UCSD-AML1 (cell line): ENCODE measurements around the gene PPM1F.
"Not testable (repeated sequence)": the region's sequence is repeated elsewhere in the genome, so short reads cannot be mapped to it uniquely, and the experiment has no call there.

Source experiments
- DNase-seq: peaks from one replicate; lab custom pipeline; 2025; ENCODE audit not compliant: unreplicated experiment; lab: John Stamatoyannopoulos, UW

PPM1F gene

GRCh38 chr22:21921729-21922128, 30.9 kb downstream of the PPM1F start:
- DNase-seq, result no peak

- DNase-seq, result no peak
Measured at GRCh38 chr22:21921184-21921721, 31.4 kb downstream of the PPM1F start.

- no peak for DNase-seq
Measured at GRCh38 chr22:21920341-21921183, 32.1 kb downstream of the PPM1F start.

DNA sequence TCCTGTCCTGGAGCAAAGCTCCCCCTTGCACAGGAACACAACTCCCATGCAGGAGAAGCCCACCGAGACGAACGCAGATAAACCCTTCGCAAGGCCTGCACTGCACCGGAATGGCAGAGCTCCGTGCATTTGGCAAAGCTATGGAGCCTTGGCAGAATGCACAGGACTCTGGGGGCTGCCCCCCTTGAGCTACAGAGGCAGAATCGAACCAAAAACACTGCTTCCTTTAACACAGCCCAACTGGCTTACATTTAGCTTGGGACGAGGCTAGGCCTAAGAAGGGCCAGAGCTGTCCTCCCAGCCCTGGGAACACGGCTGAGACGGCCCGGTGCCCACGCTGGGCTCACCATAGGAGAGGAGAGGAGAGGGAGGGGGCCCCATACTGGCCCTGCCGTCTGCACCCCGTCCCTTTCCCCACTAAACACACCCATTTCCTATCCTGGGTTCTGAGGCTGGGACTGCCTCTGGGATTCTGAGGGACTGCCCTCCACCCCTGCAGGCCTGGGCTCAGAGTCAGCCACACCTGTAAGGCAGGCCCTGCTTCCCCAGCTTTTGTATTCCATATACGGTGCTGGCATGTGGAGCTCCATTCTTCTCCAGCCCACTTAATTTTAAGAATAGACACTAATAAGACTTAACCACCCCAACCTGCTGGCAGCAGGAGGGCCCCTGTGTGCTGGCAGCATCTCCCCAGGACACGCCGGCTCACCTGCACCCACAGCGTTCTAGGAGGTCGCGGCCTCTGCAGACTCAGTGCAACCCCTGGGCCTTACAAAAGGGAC, 32.9 kb downstream of the PPM1F start:
- no peak for DNase-seq

DNA sequence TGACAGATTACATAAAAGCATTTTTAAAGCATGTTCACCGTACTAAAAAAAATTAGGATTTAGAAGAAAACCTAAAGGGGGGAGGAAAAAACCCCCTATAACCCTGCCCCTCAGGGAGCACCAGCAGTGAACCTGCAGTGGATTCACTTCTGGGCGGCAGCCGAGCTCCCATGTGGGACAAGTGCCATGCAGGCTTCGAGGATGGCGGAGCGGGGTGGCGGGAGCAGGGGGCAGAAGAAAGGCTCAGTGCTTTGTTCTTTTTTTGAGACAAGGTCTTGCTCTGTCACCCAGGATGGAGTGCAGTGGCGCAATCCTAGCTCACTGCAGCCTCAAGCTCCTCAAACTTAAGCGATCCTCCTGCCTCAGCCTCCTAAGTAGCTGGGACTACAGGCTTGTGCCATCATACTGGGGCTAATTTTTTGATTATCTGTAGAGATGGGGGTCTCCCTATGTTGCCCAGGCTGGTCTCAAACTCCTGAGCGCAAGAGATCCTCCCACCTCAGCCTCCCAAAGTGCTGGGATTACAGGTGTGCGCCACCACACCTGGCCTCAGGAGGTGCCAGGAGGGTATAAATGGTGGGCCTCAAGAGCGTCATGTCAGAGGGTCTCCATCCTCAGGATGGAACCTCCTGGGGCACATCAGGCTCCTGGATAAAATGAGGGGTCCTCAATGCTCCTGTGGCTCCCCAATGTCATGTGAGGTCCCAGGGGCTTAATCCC, 34.0 kb downstream of the PPM1F start:
- DNase-seq, result no peak

- DNase-seq, result no peak
Measured at GRCh38 chr22:21917959-21918261, 34.7 kb downstream of the PPM1F start.

DNA sequence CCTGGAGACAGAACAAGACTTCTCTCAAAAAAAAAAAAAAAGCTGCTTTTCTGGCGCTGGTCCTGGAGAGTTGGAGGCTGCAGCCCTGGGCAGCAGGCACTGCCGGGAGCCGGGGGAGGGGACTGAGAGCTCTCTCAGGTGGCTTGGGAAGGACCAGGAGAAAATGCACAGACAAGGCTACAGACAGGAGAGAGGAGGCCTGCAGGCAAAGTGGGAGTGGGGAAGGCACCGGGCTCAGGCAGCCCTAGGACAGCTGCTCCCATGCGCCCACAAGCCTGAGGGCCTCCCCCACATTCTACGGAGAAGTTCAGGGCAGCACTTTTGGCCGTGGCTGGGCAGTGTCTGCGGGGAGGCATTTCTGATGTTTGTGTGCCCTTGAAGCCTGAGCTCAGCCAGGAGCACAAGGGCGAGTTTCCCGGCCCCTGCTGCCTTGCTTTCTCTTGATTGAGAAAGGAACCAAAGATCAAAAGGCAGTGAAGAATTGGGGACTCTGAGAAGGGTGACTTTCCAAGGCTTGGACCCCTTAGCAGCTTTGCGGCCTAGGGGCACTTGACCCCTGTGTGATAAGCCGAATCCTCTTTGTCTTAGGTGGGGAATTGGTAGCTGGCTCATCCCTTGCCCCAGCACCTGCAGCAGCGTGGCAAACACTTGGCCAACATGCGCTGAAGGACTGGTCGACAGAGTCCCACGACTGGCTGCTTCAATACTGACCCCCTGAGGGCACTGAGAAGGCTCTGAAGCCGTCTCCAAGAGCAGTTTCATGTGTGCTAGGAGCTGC, 35.3 kb downstream of the PPM1F start:
- DNase-seq, result no peak

DNA sequence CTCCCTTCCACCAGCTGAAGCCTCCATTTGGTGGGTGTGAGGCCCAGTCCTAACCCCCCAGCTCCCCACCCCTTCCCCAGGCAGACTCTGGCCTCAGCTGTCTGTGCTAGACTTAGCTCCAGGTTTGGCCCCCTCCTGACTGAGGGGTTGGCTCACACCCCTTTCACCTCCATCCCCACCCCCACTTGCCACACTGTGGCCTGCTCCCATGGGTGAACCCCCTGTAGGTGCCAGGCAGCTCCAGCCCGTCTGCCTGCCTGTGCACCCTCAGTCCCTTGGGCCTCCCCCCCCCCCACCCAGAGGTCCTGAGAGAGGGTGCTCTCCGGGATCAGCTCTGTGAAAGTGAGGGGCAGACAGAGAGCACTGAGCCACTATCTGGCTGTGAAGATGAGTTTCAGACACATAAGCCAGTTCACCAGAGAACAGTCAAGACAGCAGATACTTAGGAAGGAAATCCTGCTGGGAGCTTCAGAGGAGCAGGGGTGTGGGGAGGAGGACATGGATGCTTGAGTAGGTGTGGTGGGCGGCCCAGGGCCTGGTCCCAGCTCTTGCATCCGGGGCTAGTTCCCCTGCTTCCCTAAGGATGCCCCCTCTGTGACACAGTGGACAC, 36.2 kb downstream of the PPM1F start:
- DNase-seq, result no peak

DNA sequence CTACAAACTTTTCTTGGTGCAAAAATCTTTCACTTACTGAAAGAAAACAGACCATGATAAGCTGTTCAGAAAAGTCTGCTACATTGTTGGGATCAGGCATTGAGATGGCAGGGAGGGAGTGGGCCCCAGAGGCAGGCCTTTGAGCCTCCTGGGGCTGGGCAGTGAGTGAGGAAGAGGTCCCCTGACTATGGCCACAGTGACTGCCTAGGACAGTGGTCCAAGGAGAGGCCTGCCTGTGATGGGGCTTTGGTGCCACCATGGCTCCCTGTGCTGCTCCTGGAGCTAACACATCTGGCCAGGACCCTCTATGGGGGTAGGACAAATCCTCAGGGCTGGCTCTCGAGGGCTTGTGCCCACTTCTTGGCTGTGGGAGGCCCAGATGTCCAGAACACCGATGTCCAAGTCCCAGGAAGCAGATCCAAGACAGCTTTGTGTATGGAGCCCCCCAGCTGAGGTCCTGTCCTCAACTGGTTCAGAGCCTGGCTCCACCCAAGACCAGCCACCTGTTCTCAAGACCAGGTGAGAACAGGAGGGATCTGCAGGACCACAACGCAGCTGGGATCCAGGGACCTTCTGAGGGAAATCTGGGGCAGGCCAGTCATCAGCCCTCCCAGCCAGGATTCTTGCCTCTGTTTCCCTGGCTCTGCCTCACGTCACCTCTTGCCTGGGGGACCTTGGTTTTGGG, 36.9 kb downstream of the PPM1F start:
- no peak for DNase-seq

GRCh38 chr22:21914033-21914642, 38.5 kb downstream of the PPM1F start:
- DNase-seq, result not testable (repeated sequence)

GRCh38 chr22:21910367-21910766, 42.3 kb downstream of the PPM1F start:
- not testable (repeated sequence) for DNase-seq

GRCh38 chr22:21909871-21910270, 42.8 kb downstream of the PPM1F start:
- no peak for DNase-seq

DNA sequence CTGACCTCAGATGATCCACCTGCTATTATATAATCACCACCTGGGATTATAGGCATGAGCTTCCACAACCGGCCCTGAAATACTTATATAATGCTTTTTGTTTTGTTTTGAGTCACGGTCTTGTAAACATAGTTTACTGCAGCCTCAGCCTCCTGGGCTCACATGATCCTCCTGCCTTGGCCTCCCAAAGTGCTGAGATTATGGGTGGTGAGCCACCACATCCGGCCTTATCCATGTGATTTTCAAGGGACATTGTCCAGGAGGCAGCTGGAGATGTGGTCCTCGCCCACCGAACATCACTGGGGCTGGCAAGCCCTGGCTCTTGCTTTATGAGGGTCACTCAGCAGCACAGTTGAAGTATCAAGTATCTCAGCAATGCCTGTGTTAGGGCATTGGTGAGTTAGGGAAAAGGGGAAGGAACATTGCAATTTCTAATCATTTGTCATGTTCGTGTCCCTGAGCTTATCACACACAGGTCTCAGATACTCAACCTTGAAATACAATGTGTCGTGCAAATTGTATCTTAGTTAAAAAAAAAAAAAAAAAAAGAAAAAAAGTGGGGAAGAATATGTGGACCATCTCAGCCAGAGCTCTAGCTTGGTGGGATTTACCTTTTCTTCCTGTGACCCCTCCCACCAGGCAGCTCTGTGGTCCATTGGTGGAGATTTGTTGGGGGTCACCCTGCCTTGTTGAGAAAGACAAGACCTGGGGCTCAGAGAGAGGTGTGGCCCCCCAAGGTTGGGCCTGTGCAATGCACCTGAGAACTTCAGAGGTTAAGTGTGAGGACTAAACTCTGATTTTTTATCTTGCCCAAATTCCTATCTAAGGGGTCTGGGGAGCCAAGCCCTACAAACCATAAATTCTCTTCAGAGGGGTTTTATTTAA, 44.8 kb downstream of the PPM1F start:
- no peak for DNase-seq

DNA sequence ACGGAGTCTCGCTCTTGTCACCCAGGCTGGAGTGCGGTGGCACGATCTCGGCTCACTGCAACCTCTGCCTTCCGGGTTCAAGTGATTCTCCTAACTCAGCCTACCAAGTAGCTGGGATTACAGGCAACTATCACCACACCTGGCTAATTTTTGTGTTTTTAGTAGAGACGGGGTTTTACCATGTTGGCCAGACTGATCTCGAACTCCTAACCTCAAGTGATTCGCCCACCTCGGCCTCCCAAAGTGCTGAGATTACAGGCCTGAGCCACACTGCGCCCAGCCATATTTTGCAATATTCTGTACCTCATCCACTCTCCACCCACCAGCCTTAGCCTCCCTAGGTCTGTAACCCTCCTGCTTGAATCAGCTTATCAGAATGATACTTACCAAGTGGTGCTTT, 47.4 kb downstream of the PPM1F start:
- DNase-seq, result not testable (repeated sequence)

- no peak for DNase-seq
Measured at GRCh38 chr22:21904250-21904789, 48.3 kb downstream of the PPM1F start.

DNA sequence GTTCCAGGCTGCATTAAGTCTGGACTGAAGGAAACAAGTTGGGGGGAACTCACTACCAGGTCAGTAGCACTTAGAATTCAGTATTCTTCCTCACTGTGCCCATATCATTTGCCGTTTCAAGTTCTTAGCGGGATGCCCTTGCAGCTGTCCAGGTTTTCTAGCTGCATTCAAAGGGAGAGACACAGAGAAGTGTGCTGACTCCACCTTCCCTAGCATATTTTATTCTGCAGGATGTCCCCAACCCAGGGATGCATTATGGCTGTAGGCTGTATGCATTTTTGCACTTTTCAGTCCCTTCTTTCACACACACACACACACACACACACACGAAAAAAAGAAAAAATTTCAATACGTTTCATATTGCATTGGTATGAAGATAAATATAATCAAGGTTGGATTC, 49.4 kb downstream of the PPM1F start:
- DNase-seq, result no peak

GRCh38 chr22:21902296-21903087, 50.2 kb downstream of the PPM1F start:
- DNase-seq, result no peak
